A549 (cell line): ENCODE data around the gene RYR3. TPM values are rescaled to one million over a fixed set of nuclear protein-coding genes. Genes with fewer than 3 reads are reported as not detected.
A peak's percentile ranks its signal among the peaks of the same experiment; 100 is the strongest.

Experiments used
- ATAC-seq, 2 experiments: fragments of 200-7000 bp in 1 of 2; fragments of >200 bp in 1 of 2; cut with Nextera tagmentation in 1 of 2; cut with Tn5 transposase in 1 of 2; 3 replicates each; pipeline versions ENCODE4 v1.8.0 to v1.9.1; 2018 to 2020; ENCODE audit warnings: mild to moderate bottlenecking in 1 of 2, moderate library complexity in 1 of 2
- CTCF ChIA-PET: fragments of 300-600 bp; sonication (Branson Sonifier 250); formaldehyde crosslinking; extraction: SDS; loops from one replicate; lab custom pipeline; 2021; ENCODE audit warnings: antibody characterized with exemption, inconsistent platforms; lab: Yijun Ruan, JAX
- POLR2A ChIA-PET: fragments of 350-600 bp; formaldehyde crosslinking; extraction: SDS; loops from one replicate; lab custom pipeline; 2021; ENCODE audit warnings: antibody characterized with exemption, inconsistent platforms; lab: Yijun Ruan, JAX
- DNase-seq, 2 experiments: peaks; one replicate each; pipeline versions ENCODE4 v3.0.0 to v3.0.0-alpha.2; 2011 to 2016; ENCODE audit warnings: low read depth in 1 of 2, low spot score in 1 of 2
- FAIRE-seq: peaks from 2 replicates; lab custom pipeline; 2011; peaks lifted over from hg19 to GRCh38; lab: Jason Lieb, UNC
- H3K27ac ChIP-seq, 2 experiments: fragments of >200 bp; sonication (Bioruptor Twin); formaldehyde crosslinking; 3 replicates each; pipeline ENCODE4 v1.5.1; 2016 to 2017
- H3K4me1 ChIP-seq: fragments of >200 bp; sonication (Bioruptor Twin); formaldehyde crosslinking; 3 replicates; pipeline ENCODE4 v1.6.1; 2016
- H3K4me2 ChIP-seq: fragments of >200 bp; sonication (Bioruptor Twin); formaldehyde crosslinking; 3 replicates; pipeline ENCODE4 v1.6.1; 2016
- H3K4me3 ChIP-seq: fragments of >200 bp; sonication (Bioruptor Twin); formaldehyde crosslinking; 3 replicates; pipeline ENCODE4 v1.5.1; 2016
- H3K9me3 ChIP-seq: fragments of >200 bp; sonication (Bioruptor Twin); formaldehyde crosslinking; 3 replicates; pipeline ENCODE4 v1.6.1; 2016
- CBX8 ChIP-seq: fragments of 200-600 bp; sonication (generic); IDR thresholded peaks from 2 replicates; pipeline ENCODE4 v1.6.1; 2016
- CEBPB ChIP-seq, 2 experiments: fragments of >200 bp in 1 of 2; sonication (Bioruptor Twin) in 1 of 2; formaldehyde crosslinking in 1 of 2; IDR thresholded peaks; 2 replicates each; pipeline ENCODE4 v1.6.1; 2012 to 2016
- CHD2 ChIP-seq: fragments of 150-350 bp; IDR thresholded peaks from 2 replicates; pipeline ENCODE4 v1.6.1; 2014; ENCODE audit warnings: low read length; ENCODE audit not compliant: partially characterized antibody
- CHD4 ChIP-seq: fragments of 200-600 bp; sonication (generic); IDR thresholded peaks from 2 replicates; pipeline ENCODE4 v1.6.1; 2016; ENCODE audit warnings: antibody characterized with exemption, mild to moderate bottlenecking, borderline replicate concordance
- EP300 ChIP-seq, 2 experiments: fragments of >200 bp; sonication (Bioruptor Twin); formaldehyde crosslinking; IDR thresholded peaks; 2 replicates in 1 of 2; 3 replicates in 1 of 2; pipeline ENCODE4 v1.6.1; 2016 to 2017
- HEYL ChIP-seq: fragments of 250-450 bp; sonication (Bioruptor Pico); IDR thresholded peaks from 2 replicates; pipeline ENCODE4 v1.8.0; 2021; ENCODE audit warnings: mild to moderate bottlenecking, moderate library complexity
- HOXB5 ChIP-seq: fragments of 250-450 bp; sonication (Bioruptor Pico); IDR thresholded peaks from 2 replicates; pipeline ENCODE4 v1.5.0; 2020; ENCODE audit warnings: mild to moderate bottlenecking, moderate library complexity
- JUN ChIP-seq, 2 experiments: fragments of >200 bp; sonication (Bioruptor Twin); formaldehyde crosslinking; IDR thresholded peaks; 2 replicates in 1 of 2; 3 replicates in 1 of 2; pipeline ENCODE4 v1.6.1; 2016 to 2017
- KDM1A ChIP-seq: fragments of 200-600 bp; sonication (generic); IDR thresholded peaks from 2 replicates; pipeline ENCODE4 v1.6.1; 2016; ENCODE audit warnings: low read depth, mild to moderate bottlenecking
- KDM5A ChIP-seq: fragments of 200-600 bp; sonication (generic); IDR thresholded peaks from 2 replicates; pipeline ENCODE4 v1.6.1; 2016; ENCODE audit warnings: antibody characterized with exemption, mild to moderate bottlenecking
- MAFK ChIP-seq: fragments of 450-650 bp; IDR thresholded peaks from 2 replicates; pipeline ENCODE4 v1.6.1; 2014; ENCODE audit not compliant: partially characterized antibody
- NFE2L2 ChIP-seq: fragments of 150-350 bp; conservative IDR thresholded peaks from 2 replicates; pipeline ENCODE4 v1.6.1; 2014; ENCODE audit warnings: low read length
- PHF8 ChIP-seq: fragments of 200-600 bp; sonication (generic); IDR thresholded peaks from 2 replicates; pipeline ENCODE4 v1.6.1; 2016; ENCODE audit warnings: low read depth, mild to moderate bottlenecking, antibody characterized with exemption, moderate library complexity, borderline replicate concordance
- POLR2AphosphoS2 ChIP-seq: conservative IDR thresholded peaks from 2 replicates; pipeline ENCODE4 v1.6.1; 2012; ENCODE audit warnings: low read length, improper control_type of control experiment, inconsistent platforms
- RNF2 ChIP-seq: fragments of 200-600 bp; sonication (generic); IDR thresholded peaks from 2 replicates; pipeline ENCODE4 v1.6.1; 2016; ENCODE audit warnings: low read depth, mild to moderate bottlenecking, antibody characterized with exemption, moderate library complexity, borderline replicate concordance
- TP53 ChIP-seq: fragments of 250-450 bp; sonication (Bioruptor Pico); IDR thresholded peaks from 2 replicates; pipeline ENCODE4 v1.5.0; 2021; ENCODE audit warnings: mild to moderate bottlenecking, moderate library complexity
- WGBS: methylation state at CpG from one replicate; pipeline ENCODE4 v1.1.6; 2017; ENCODE audit errors: missing lambda C conversion rate; 5-methylcytosine and 5-hydroxymethylcytosine counted together
- polyA minus RNA-seq: library from RNA; depleted of rRNA, polyadenylated mRNA; stranded (reverse); fragments of >200 nt; gene quantifications from 2 replicates; pipeline ENCODE4 v1.2.3, GENCODE V29; 2011; rRNA and poly(A)+ RNA removed
- polyA plus RNA-seq, 4 experiments: library from polyadenylated mRNA; depleted of rRNA in 3 of 4; stranded (reverse); fragments of >200 nt; fragmentation: RNase III in 1 of 4; extraction: RNeasy Plus Mini Kit Qiagen cat#74134 plus additional on column Dnase treatment in 1 of 4; gene quantifications; 2 replicates in 3 of 4; 3 replicates in 1 of 4; pipeline ENCODE4 v1.2.3, GENCODE V29; 2011 to 2017
- TF ChIP-seq, protein P1 (sequence below): fragments of 150-350 bp; IDR thresholded peaks from 2 replicates; pipeline ENCODE4 v1.6.1; 2014; ENCODE audit warnings: low read depth, mild to moderate bottlenecking, low read length
- TF ChIP-seq, protein P2 (sequence below): fragments of 250-450 bp; sonication (Bioruptor Pico); IDR thresholded peaks from 2 replicates; pipeline ENCODE4 v1.5.0; 2020; ENCODE audit warnings: low read depth, mild to moderate bottlenecking, moderate library complexity

Gene RYR3
- polyA plus RNA-seq (2011; rRNA removed) (0.03 and 0.07 TPM in 2 replicates), polyA plus RNA-seq (2017; fragmentation: RNase III; extraction: RNeasy Plus Mini Kit Qiagen cat#74134 plus additional on column Dnase treatment) (not detected in 3 replicates), polyA minus RNA-seq (0.08 TPM in 1 of 2 replicates, not detected in the other)
- under 0.01 TPM in 1 of 2 replicates, not detected in the other for polyA plus RNA-seq (2012; cell fraction: cytosol; rRNA removed)
- polyA plus RNA-seq (2012; cell fraction: nucleus; rRNA removed) = not detected in 2 replicates

DNA sequence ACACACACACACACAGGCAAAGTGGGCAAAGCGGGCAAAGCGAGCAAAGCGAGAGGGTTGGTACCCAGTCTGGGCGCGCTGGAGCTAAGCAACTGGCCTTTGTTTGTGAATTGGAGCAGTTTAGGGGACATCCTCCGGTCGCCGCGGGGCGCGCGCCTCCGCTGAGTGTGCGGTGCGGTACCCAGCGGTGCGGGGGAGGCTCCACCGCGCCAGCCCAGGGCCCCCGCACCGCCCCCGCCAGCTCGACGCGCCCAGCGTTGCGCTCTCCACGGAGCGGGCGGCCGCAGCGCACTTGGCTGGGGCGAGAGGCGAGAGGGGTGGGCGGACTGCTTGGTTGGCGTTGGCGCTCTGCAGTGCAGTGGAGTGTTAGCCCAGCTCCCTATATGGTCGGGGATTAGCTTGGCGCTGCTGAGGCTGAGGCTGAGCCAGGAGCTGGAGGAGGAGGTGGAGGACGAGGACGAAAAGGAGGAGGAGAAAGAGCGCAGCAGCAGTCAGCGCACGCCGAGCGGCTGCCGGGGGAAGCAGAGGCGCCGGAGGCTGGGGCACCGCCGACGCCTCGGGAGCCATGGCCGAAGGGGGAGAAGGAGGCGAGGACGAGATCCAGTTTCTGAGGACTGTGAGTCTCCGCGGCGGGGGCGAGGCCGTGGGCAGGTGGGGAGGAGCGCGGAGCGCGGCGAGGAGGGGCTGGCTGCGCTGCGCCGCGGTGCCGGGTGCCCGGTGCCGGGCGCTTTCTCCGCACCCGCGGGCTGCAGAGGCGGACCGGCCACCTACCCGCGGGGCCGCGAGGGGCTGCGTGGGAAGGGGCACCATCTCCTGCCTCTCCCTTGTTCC is at the start of gene RYR3:
Gene RYR3, plus strand, starts transcription at position 487 of the 831 bp plus-strand sequence. Its CDS starts 79 bp downstream, at position 566.
- TF ChIP-seq KDM5A (no peak), NFE2L2 (no peak), PHF8 (no peak)
- ChIA-PET POLR2A (no interaction called here), CTCF (interaction anchor here (0.6 to 3.2 kb wide), 4 partner anchors 17 to 390 kb away, joined by 3 to 17 read pairs (median 3); no protein-coding TSS in a partner anchor)
- no peak for FAIRE-seq
- Histone ChIP-seq H3K4me1 (no peaks in the 10 kb centered on the region; the same call in 2 of the 3 replicates), H3K27ac (no peak within 1 kb of the TSS), H3K9me3 (no peaks in the 10 kb centered on the region), H3K4me2 (peak within 1 kb of the TSS; percentile 72), H3K4me3 (peak within 1 kb of the TSS; percentile 28; the same call in 2 of the 3 replicates)
- peak; percentile 54 to 59 for ATAC-seq
- DNase-seq = no peak
- WGBS = 15% methylated on average over 60 of the region's 84 CpGs

DNA sequence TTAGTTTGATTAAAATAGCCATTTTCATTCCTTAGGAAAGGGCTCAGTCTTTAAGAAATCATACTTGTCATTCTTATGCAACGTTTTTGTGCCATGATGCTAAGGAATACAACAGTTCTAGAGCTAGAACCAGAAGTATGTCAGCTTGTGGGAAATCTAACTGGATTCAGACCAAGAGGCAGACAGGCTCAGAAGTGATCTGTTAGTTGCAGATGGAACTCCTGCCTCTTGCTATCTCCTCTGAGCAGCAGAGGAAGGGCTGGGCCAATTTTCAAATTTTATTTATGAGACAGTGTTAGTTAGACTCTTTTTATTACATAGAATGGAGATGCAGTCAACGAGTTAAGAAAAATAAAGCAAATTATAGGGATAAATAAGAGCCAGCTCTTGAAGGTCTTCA is 48.5 kb upstream of the RYR3 start:
- WGBS = 8% methylated on average over 2 of the region's 2 CpGs
- H3K4me1 ChIP-seq = no peaks in the 10 kb centered on the region

DNA sequence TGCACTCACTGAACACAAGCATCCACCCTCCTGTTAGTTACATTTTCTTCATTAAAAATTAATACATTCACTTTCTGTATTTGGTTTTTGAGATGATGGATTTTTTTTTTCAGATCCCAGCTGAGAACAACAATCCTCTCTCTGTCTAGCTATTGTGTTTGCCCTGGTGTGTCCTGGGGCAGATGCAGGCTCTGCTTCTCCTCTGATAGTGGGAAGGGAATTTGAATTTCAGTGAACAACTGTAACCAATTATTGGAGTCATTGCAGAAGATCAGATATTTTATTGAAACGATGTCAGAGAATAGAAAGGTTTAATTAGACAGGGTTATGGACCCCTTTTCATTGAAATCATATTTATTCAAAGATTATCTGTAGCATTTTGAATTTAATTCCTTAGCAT is 33.1 kb upstream of the RYR3 start:
- ATAC-seq (no peak), FAIRE-seq (no peak), DNase-seq (no peak)
- POLR2A ChIA-PET = no interaction called here
- Histone ChIP-seq H3K9me3 (peaks cover 12% of the 10 kb centered on the region; the same call in 2 of the 3 replicates), H3K4me3 (no peak overlapping the region), H3K27ac (peak overlapping the region; percentile 49 to 51; a peak in 3 of 6 replicates), H3K4me2 (no peak overlapping the region), H3K4me1 (peaks cover 21% of the 10 kb centered on the region)
- no peak for TF ChIP-seq KDM1A
- TF ChIP-seq, protein P1, sequence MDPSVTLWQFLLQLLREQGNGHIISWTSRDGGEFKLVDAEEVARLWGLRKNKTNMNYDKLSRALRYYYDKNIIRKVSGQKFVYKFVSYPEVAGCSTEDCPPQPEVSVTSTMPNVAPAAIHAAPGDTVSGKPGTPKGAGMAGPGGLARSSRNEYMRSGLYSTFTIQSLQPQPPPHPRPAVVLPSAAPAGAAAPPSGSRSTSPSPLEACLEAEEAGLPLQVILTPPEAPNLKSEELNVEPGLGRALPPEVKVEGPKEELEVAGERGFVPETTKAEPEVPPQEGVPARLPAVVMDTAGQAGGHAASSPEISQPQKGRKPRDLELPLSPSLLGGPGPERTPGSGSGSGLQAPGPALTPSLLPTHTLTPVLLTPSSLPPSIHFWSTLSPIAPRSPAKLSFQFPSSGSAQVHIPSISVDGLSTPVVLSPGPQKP = no peak
- TF ChIP-seq TP53 (CRISPR knock-in tag) = no peak
- TF ChIP-seq CBX8 = no peak
- no peak for TF ChIP-seq HEYL (CRISPR knock-in tag)
- no peak for TF ChIP-seq CEBPB (IDR thresholded peaks at IDR 0.05)
- TF ChIP-seq HOXB5 = no peak
- no peak for TF ChIP-seq CHD2
- no peak for TF ChIP-seq EP300 (IDR thresholded peaks at IDR 0.05)
- no peak for TF ChIP-seq POLR2AphosphoS2
- no peak for TF ChIP-seq JUN (IDR thresholded peaks at IDR 0.05)
- WGBS = 28% methylated on average over 1 of the region's 1 CpG
- CTCF ChIA-PET = interaction anchor here (1.2 to 7.5 kb wide), 7 partner anchors 10 to 452 kb away, joined by 3 to 89 read pairs (median 5); no protein-coding TSS in a partner anchor

More for the DNA sequence above, 48.5 kb upstream of the RYR3 start:
- DNase-seq (no peak), ATAC-seq (no peak), FAIRE-seq (peak; percentile 61)
- Histone ChIP-seq H3K9me3 (no peaks in the 10 kb centered on the region), H3K27ac (no peak overlapping the region), H3K4me3 (no peak overlapping the region), H3K4me2 (no peak overlapping the region)
- ChIA-PET POLR2A (no interaction called here), CTCF (no interaction called here)
- TF ChIP-seq RNF2 = no peak
- TF ChIP-seq MAFK = no peak
- no peak for TF ChIP-seq CHD4
- no peak for TF ChIP-seq KDM1A
- TF ChIP-seq, protein P2, sequence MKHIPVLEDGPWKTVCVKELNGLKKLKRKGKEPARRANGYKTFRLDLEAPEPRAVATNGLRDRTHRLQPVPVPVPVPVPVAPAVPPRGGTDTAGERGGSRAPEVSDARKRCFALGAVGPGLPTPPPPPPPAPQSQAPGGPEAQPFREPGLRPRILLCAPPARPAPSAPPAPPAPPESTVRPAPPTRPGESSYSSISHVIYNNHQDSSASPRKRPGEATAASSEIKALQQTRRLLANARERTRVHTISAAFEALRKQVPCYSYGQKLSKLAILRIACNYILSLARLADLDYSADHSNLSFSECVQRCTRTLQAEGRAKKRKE (CRISPR knock-in tag) = no peak
